ENCODE data around the gene S1PR4. TPM values are rescaled to one million over a fixed set of nuclear protein-coding genes. Genes with fewer than 3 reads are reported as not detected.
"Not testable (repeated sequence)": the region's sequence is repeated elsewhere in the genome, so short reads cannot be mapped to it uniquely, and the experiment has no call there.

S1PR4 gene
- total RNA-seq, 3 donors from 2014 or later, result 0.38 to 2.5 (median 0.82) TPM

- ATAC-seq (no peak), DNase-seq (peak; percentile 60 to 77 (median 73))
- TF ChIP-seq, protein P1, sequence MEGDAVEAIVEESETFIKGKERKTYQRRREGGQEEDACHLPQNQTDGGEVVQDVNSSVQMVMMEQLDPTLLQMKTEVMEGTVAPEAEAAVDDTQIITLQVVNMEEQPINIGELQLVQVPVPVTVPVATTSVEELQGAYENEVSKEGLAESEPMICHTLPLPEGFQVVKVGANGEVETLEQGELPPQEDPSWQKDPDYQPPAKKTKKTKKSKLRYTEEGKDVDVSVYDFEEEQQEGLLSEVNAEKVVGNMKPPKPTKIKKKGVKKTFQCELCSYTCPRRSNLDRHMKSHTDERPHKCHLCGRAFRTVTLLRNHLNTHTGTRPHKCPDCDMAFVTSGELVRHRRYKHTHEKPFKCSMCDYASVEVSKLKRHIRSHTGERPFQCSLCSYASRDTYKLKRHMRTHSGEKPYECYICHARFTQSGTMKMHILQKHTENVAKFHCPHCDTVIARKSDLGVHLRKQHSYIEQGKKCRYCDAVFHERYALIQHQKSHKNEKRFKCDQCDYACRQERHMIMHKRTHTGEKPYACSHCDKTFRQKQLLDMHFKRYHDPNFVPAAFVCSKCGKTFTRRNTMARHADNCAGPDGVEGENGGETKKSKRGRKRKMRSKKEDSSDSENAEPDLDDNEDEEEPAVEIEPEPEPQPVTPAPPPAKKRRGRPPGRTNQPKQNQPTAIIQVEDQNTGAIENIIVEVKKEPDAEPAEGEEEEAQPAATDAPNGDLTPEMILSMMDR (IDR thresholded peaks at IDR 0.05), result no peak
- Histone ChIP-seq H3K9me3 (no peaks in the 10 kb centered on the region), H3K36me3 (ENCODE audit: low read depth) (no peaks in the 10 kb centered on the region), H3K4me1 (ENCODE audit: low read depth) (peaks cover 41% of the 10 kb centered on the region), H3K4me3 (no peak overlapping the region)
- intact Hi-C loops (cut with DNase I, micrococcal nuclease), result no loop called here
Observed at GRCh38 chr19:3189702-3190469, 11.3 kb downstream of the S1PR4 start.

- H3K4me3 ChIP-seq, result no peak overlapping the region
- DNase-seq (no peak), ATAC-seq (no peak)
- intact Hi-C loops (cut with DNase I, micrococcal nuclease), result no loop called here
- H3K4me1 ChIP-seq (ENCODE audit: low read depth), result peaks cover 40% of the 10 kb centered on the region
- H3K36me3 ChIP-seq (ENCODE audit: low read depth), result no peaks in the 10 kb centered on the region
- H3K9me3 ChIP-seq, result no peaks in the 10 kb centered on the region
- TF ChIP-seq, protein P1 (IDR thresholded peaks at IDR 0.05), result no peak
Observed at GRCh38 chr19:3190470-3190770, 11.9 kb downstream of the S1PR4 start.

GRCh38 chr19:3190921-3191805, 12.6 kb downstream of the S1PR4 start:
- ATAC-seq (no peak), DNase-seq (no peak)
- Histone ChIP-seq H3K9me3 (no peaks in the 10 kb centered on the region), H3K36me3 (ENCODE audit: low read depth) (no peaks in the 10 kb centered on the region), H3K4me3 (no peak overlapping the region), H3K4me1 (ENCODE audit: low read depth) (peaks cover 40% of the 10 kb centered on the region)
- intact Hi-C loops (cut with DNase I, micrococcal nuclease), result no loop called here
- TF ChIP-seq, protein P1 (IDR thresholded peaks at IDR 0.05), result no peak

GRCh38 chr19:3191806-3192104, 13.2 kb downstream of the S1PR4 start:
- H3K9me3 ChIP-seq; intact Hi-C loops (cut with DNase I, micrococcal nuclease); DNase-seq; H3K4me3 ChIP-seq; ATAC-seq; H3K36me3 ChIP-seq (ENCODE audit: low read depth): not testable (repeated sequence)
- peaks cover 35% of the 10 kb centered on the region for H3K4me1 ChIP-seq (ENCODE audit: low read depth)

GRCh38 chr19:3192228-3192635, 13.7 kb downstream of the S1PR4 start:
- Histone ChIP-seq H3K4me3 (no peak overlapping the region), H3K9me3 (no peaks in the 10 kb centered on the region), H3K4me1 (ENCODE audit: low read depth) (peaks cover 30% of the 10 kb centered on the region), H3K36me3 (ENCODE audit: low read depth) (no peaks in the 10 kb centered on the region)
- no peak for DNase-seq
- ATAC-seq, result no peak
- TF ChIP-seq, protein P1 (IDR thresholded peaks at IDR 0.05), result no peak
- intact Hi-C loops (cut with DNase I, micrococcal nuclease), result no loop called here

DNA sequence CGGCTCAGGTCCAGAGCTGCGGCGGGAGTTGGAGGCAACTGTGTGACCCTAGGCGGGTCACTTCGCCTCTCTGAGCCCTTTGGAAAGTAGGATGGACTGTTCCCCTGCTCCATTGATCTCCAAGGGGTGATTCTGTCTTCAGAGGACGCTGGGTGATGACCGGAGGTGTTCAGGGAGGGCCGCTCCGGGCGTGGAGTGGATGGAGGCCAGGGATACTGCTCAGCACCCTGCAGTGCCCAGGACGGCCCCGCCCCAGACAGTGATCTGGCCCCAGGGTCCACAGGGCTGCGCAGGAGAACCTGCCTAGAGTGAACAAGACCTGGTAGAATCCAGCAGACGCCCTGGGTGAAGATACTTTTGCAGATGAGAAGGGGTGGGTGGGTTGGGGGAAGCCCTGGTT, 14.1 kb downstream of the S1PR4 start:
- ATAC-seq, result no peak
- no peaks in the 10 kb centered on the region for H3K36me3 ChIP-seq (ENCODE audit: low read depth)
- no peaks in the 10 kb centered on the region for H3K9me3 ChIP-seq
- peaks cover 26% of the 10 kb centered on the region for H3K4me1 ChIP-seq (ENCODE audit: low read depth)
- intact Hi-C loops (cut with DNase I, micrococcal nuclease), result no loop called here
- TF ChIP-seq, protein P1 (IDR thresholded peaks at IDR 0.05), result no peak
- no peak overlapping the region for H3K4me3 ChIP-seq
- DNase-seq, result no peak

Measured in mucosa of descending colon (tissue), 3 donors.